ENCODE results near the gene METRNL.
"Not testable (repeated sequence)": the region's sequence is repeated elsewhere in the genome, so short reads cannot be mapped to it uniquely, and the experiment has no call there.

The METRNL gene

DNA sequence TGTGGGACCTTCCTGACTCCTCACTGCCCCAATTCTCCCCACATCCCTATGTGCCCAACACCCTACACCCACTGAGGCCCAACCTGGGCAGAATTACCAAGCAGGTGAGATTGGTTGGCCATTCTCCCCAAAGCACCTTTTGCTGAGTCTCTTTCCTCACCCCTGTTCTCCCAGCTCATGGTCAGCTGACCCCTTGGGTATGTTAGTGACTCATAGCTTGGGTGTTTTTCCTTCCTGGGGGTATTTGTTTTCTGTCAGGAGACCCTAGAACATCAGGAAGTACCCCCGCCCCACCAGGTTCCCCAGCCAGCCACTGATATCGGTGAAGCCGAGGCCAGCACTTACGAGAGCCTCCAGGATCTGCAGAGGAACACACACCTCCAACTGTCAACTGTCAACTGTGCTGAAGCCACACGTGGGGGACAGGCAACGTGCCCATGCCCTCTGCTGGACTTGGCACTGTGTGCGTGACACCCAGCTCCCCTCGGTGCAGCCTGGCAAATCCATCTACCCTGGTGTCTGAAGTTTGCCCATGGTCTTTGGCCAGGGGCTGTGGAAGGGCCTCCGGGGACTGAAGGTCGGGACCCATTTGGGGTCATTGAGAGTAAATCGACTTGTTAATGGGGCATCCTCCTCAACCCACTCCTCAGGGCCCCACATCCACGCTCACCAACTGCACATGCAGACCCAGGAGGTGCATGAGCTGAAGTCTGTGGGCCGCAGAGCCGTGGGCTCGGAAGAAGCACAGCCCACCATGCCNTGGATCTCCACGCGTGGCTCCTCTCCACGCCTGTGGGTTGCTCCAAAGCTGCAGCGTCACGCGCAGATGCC, 53.1 kb downstream of the METRNL start:
- TF ChIP-seq, protein P1, sequence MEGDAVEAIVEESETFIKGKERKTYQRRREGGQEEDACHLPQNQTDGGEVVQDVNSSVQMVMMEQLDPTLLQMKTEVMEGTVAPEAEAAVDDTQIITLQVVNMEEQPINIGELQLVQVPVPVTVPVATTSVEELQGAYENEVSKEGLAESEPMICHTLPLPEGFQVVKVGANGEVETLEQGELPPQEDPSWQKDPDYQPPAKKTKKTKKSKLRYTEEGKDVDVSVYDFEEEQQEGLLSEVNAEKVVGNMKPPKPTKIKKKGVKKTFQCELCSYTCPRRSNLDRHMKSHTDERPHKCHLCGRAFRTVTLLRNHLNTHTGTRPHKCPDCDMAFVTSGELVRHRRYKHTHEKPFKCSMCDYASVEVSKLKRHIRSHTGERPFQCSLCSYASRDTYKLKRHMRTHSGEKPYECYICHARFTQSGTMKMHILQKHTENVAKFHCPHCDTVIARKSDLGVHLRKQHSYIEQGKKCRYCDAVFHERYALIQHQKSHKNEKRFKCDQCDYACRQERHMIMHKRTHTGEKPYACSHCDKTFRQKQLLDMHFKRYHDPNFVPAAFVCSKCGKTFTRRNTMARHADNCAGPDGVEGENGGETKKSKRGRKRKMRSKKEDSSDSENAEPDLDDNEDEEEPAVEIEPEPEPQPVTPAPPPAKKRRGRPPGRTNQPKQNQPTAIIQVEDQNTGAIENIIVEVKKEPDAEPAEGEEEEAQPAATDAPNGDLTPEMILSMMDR (conservative IDR thresholded peaks at IDR 0.05; ENCODE audit: low read depth, low read length), result no peak
- no peak for DNase-seq (ENCODE audit: low read depth)
- H3K4me3 ChIP-seq (ENCODE audit: low read length), result no peak overlapping the region

DNA sequence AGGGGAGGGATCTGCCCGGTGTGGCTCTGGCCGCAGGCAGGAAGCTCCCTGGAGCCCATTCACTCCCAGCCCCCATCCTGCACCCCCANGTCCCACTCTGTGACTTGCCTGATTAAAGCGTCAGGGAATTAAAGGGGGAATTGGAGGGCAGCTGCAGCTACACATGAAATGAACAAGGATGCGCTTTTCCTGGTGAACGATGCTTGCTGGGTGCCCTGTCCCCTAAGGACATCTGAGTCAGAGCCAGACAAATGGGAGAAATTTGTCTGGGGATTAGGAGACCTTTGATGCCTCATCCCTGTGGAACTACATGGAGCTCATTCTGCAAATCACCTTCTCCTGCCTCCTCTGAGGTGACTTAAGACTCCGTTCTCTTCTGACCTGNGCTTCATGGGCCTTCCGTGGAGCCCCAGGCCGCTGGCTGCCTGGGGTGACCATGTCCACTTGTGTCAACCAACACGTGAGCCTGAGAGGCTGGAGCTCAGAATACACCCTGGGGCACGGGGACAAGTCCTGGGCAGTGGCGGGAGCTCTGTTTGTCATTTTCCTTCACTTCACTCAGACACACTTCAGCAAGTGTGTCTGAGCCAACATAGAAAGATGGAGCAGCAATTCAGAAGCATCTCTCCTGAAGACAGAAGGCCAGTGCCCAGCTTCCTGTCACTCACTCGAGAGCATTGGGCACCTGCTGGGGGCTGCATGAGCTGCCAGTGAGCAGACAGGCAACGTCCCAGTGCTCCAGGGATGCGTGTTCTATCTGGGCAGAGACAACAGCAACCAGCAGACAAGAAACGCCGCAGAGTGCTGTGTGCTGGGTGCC, 54.1 kb downstream of the METRNL start:
- H3K4me3 ChIP-seq (ENCODE audit: low read length), result no peak overlapping the region
- peak; percentile 8 for DNase-seq (ENCODE audit: low read depth)
- TF ChIP-seq, protein P1 (conservative IDR thresholded peaks at IDR 0.05; ENCODE audit: low read depth, low read length), result no peak

DNA sequence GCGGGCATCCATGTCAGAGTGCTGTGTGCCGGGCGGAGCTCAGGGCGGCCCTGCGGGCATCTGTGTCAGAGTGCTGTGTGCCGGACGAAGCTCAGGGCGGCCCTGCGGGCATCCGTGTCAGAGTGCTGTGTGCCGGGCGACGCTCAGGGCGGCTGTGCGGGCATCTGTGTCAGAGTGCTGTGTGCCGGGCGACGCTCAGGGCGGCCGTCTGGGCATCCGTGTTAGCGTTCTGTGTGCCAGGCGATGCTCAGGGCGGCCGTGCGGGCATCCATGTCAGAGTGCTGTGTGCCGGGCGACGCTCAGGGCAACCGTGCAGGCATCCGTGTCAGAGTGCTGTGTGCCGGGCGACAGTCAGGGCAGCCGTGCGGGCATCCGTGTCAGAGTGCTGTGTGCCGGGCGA, 55.0 kb downstream of the METRNL start:
- H3K4me3 ChIP-seq (ENCODE audit: low read length); DNase-seq (ENCODE audit: low read depth): not testable (repeated sequence)

DNA sequence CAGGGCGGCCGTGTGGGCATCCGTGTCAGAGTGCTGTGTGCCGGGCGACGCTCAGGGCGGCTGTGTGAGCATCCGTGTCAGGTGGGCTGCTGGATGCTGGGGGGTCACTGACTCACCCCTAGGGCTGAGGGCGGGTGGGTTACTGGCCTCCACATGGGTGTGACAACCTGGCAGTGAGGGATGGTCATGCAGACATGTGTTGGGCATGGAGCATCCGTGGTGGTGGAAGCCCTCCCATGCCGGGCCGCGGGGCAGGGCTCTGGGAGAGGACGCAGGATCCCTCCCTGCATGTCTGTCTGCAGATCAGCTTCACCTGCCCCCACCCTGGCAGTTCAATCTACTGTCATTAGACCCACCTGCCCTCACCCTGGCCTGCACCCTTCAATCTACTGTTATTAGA, 56.3 kb downstream of the METRNL start:
- DNase-seq (ENCODE audit: low read depth), result no peak
- H3K4me3 ChIP-seq (ENCODE audit: low read length), result no peak overlapping the region
- TF ChIP-seq, protein P1 (conservative IDR thresholded peaks at IDR 0.05; ENCODE audit: low read depth, low read length), result no peak

DNA sequence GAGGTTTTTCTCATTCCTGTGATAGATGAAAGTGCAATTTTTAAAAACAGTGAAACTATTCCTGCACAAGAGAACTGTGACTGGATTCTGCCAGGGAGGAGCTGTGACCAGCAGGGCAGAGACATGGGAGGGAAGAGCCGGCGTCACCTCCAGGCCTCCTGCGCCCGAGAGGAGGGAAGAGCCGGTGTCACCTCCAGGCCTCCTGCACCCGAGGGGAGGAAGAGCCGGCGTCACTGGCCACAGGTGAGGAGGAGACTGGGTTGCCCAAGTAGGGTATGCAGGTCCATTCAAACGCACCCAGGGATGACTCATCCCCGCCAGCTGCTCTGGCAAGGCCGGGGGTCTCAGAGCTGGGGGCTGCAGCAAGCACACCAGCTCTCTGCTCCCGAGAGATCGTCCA, 56.7 kb downstream of the METRNL start:
- DNase-seq (ENCODE audit: low read depth), result no peak
- TF ChIP-seq, protein P1 (conservative IDR thresholded peaks at IDR 0.05; ENCODE audit: low read depth, low read length), result no peak
- no peak overlapping the region for H3K4me3 ChIP-seq (ENCODE audit: low read length)

DNA sequence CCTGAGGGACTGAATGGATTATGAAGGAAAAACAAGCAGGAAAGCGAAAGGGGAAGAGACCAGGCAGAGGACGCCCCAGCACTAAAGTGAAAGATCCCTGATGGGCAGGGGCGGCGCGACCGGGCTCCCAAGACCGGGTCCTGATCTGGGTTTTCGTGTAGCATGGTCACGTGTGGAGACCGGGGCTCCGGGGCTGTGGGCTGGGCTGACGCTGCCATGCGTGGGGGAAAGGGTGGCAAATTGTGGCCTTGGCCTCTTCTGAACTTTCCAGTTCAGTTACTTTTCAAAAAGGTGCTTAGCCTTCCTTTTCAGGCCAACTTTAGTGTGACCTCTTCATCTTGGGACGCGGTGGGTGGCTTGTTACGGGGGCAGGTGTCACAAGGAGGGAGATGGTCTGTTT, 57.5 kb downstream of the METRNL start:
- DNase-seq (ENCODE audit: low read depth), result no peak
- TF ChIP-seq, protein P1 (conservative IDR thresholded peaks at IDR 0.05; ENCODE audit: low read depth, low read length), result no peak
- no peak overlapping the region for H3K4me3 ChIP-seq (ENCODE audit: low read length)

DNA sequence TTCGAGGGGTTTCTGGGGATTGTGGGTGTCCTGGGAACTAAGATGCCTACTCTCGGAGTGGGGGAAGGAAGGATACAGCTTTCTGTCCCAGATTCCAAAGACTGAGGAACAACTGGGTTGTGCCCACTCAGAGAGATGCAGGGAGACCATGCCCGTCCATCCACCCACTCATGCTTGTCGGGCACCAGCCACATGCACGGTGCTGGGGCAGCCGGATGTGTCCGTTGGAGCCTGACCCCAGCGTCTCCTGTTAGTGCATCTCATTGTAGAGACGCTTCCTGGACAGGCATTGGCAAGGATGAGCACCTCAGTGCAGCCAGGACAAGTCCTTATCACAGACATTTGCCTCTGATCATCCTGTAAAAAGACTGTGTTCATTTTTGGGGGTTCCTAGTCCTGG, 58.1 kb downstream of the METRNL start:
- no peak overlapping the region for H3K4me3 ChIP-seq (ENCODE audit: low read length)
- DNase-seq (ENCODE audit: low read depth), result no peak
- TF ChIP-seq, protein P1 (conservative IDR thresholded peaks at IDR 0.05; ENCODE audit: low read depth, low read length), result no peak

All from retinal pigment epithelial cell (primary cell).